ENCODE results near the gene EEF1AKMT2. TPM values are rescaled to one million over a fixed set of nuclear protein-coding genes. Genes with fewer than 3 reads are reported as not detected.
A peak's percentile ranks its signal among the peaks of the same experiment; 100 is the strongest.

EEF1AKMT2 gene
- total and polyA plus RNA-seq, 2 donors from 2014 or later, result 18.0 to 20.5 TPM

GRCh38 chr10:124739986-124740368, 51.7 kb downstream of the EEF1AKMT2 start:
- TF ChIP-seq CTCF (IDR thresholded peaks at IDR 0.05; ENCODE audit: borderline replicate concordance, extremely low read depth, insufficient read depth), result no peak
- peak overlapping the region; percentile 79 to 90 for H3K27ac ChIP-seq (ENCODE audit: low read depth in 2 of 2, low read length in 2 of 2)
- no peaks in the 10 kb centered on the region for H3K36me3 ChIP-seq (ENCODE audit: control insufficient read depth in 2 of 3, insufficient read depth in 3 of 3, low read length in 3 of 3)
- no peaks in the 10 kb centered on the region for H3K27me3 ChIP-seq (ENCODE audit: control insufficient read depth, insufficient read depth, low read length)
- FAIRE-seq, result no peak
- intact Hi-C loops (cut with DNase I), result loop anchor here (10.0 kb wide), 1 partner anchor 205 kb away; no protein-coding TSS in a partner anchor
- peaks cover 16 to 73% (median 72%) of the 10 kb centered on the region in 3 donors for H3K4me1 ChIP-seq (ENCODE audit: control insufficient read depth in 2 of 3, insufficient read depth in 2 of 3, low read depth in 1 of 3, low read length in 3 of 3)
- H3K9ac ChIP-seq (ENCODE audit: low read length in 3 of 3), result peak overlapping the region; percentile 3 to 71 (median 47)
- peak overlapping the region; percentile 6 to 24 (median 10) for H3K4me3 ChIP-seq (ENCODE audit: low read length in 3 of 3)
- no peaks in the 10 kb centered on the region for H3K9me3 ChIP-seq (ENCODE audit: control insufficient read depth in 2 of 3, insufficient read depth in 1 of 3, low read length in 3 of 3)
- DNase-seq, result peak in 1 of 5 donors; percentile 70

- FAIRE-seq (no peak), DNase-seq (peak in 2 of 5 donors; percentile 45 to 52)
- H3K4me3 ChIP-seq (ENCODE audit: low read length in 3 of 3), result no peak overlapping the region
- no peak for TF ChIP-seq CTCF (IDR thresholded peaks at IDR 0.05; ENCODE audit: borderline replicate concordance, extremely low read depth, insufficient read depth)
- peaks cover 13 to 77% (median 76%) of the 10 kb centered on the region in 3 donors for H3K4me1 ChIP-seq (ENCODE audit: control insufficient read depth in 2 of 3, insufficient read depth in 2 of 3, low read depth in 1 of 3, low read length in 3 of 3)
- H3K36me3 ChIP-seq (ENCODE audit: control insufficient read depth in 2 of 3, insufficient read depth in 3 of 3, low read length in 3 of 3), result no peaks in the 10 kb centered on the region
- intact Hi-C loops (cut with DNase I), result no loop called here
- H3K27me3 ChIP-seq (ENCODE audit: control insufficient read depth, insufficient read depth, low read length), result no peaks in the 10 kb centered on the region
- peak overlapping the region in 2 of 3 donors; percentile 47 to 71 for H3K9ac ChIP-seq (ENCODE audit: low read length in 3 of 3)
- peak overlapping the region; percentile 79 to 90 for H3K27ac ChIP-seq (ENCODE audit: low read depth in 2 of 2, low read length in 2 of 2)
- H3K9me3 ChIP-seq (ENCODE audit: control insufficient read depth in 2 of 3, insufficient read depth in 1 of 3, low read length in 3 of 3), result no peaks in the 10 kb centered on the region
These were observed 52.4 kb downstream of the EEF1AKMT2 start for GRCh38 chr10:124739119-124739921.

- no peak for TF ChIP-seq CTCF (IDR thresholded peaks at IDR 0.05; ENCODE audit: borderline replicate concordance, extremely low read depth, insufficient read depth)
- Histone ChIP-seq H3K27ac (ENCODE audit: low read depth in 2 of 2, low read length in 2 of 2) (peak overlapping the region in 1 of 2 donors; percentile 90), H3K9ac (ENCODE audit: low read length in 3 of 3) (no peak overlapping the region), H3K9me3 (ENCODE audit: control insufficient read depth in 2 of 3, insufficient read depth in 1 of 3, low read length in 3 of 3) (no peaks in the 10 kb centered on the region), H3K36me3 (ENCODE audit: control insufficient read depth in 2 of 3, insufficient read depth in 3 of 3, low read length in 3 of 3) (no peaks in the 10 kb centered on the region), H3K27me3 (ENCODE audit: control insufficient read depth, insufficient read depth, low read length) (no peaks in the 10 kb centered on the region), H3K4me3 (ENCODE audit: low read length in 3 of 3) (no peak overlapping the region), H3K4me1 (ENCODE audit: control insufficient read depth in 2 of 3, insufficient read depth in 2 of 3, low read depth in 1 of 3, low read length in 3 of 3) (peaks cover 13 to 86% (median 85%) of the 10 kb centered on the region in 3 donors)
- intact Hi-C loops (cut with DNase I), result no loop called here
- peak in 2 of 5 donors; percentile 47 to 48 for DNase-seq
- FAIRE-seq, result no peak
These were observed 53.2 kb downstream of the EEF1AKMT2 start for GRCh38 chr10:124738441-124738840.

All from kidney (tissue), 14 donors.